Stomach (tissue), 4 donors: ENCODE data around the gene JAGN1.

ENCODE experiments used
- CTCF ChIP-seq, 7 experiments: fragments of 450-650 bp in 4 of 7; fragments of 200-600 bp in 3 of 7; sonication (generic) in 3 of 7; IDR thresholded peaks; one replicate each; pipeline ENCODE4 v1.5.1; 2016 to 2019; ENCODE audit warnings: antibody characterized with exemption in 7 of 7, control low read depth in 2 of 7, mild to moderate bottlenecking in 1 of 7
- EP300 ChIP-seq: sonication (generic); formaldehyde crosslinking; IDR thresholded peaks from one replicate; pipeline ENCODE4 v1.6.1; 2017; ENCODE audit warnings: antibody characterized with exemption
- POLR2A ChIP-seq, 4 donors: fragments of 450-650 bp; IDR thresholded peaks; one replicate each; pipeline ENCODE4 v1.6.1; 2016; ENCODE audit warnings: antibody characterized with exemption in 4 of 4, control low read depth in 2 of 4, mild to moderate bottlenecking in 1 of 4, moderate library complexity in 1 of 4
- POLR2AphosphoS5 ChIP-seq, 3 donors: sonication (generic); formaldehyde crosslinking; IDR thresholded peaks; one replicate each; pipeline ENCODE4 v1.6.1; 2016; ENCODE audit warnings: antibody characterized with exemption in 3 of 3

DNA sequence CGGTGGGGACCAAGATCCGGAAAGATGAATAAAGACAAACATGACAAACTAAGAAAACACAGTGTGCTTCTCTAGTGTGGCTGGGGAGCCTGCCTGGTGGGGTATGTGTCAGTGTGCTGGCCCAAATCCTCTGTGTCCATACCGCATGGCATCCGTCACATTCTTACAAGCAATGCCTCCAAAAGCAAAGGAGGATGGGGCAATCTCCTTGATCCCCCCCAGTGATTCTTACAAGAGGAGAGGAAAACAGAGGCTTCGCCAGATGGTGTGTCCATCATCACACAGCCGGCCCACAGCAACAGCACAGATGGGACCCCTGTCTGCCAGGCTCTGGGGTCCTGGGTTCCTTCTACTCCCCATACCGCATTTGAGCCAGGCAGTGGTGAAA lies 25.9 kb downstream of the JAGN1 start:
- TF ChIP-seq CTCF (IDR thresholded peaks at IDR 0.05) (no peak), POLR2AphosphoS5 (IDR thresholded peaks at IDR 0.05) (peak in 1 of 3 donors; percentile 15), POLR2A (IDR thresholded peaks at IDR 0.05) (no peak), EP300 (no peak)
